ENCODE results near the gene CACNA2D4.

Gene CACNA2D4

DNA sequence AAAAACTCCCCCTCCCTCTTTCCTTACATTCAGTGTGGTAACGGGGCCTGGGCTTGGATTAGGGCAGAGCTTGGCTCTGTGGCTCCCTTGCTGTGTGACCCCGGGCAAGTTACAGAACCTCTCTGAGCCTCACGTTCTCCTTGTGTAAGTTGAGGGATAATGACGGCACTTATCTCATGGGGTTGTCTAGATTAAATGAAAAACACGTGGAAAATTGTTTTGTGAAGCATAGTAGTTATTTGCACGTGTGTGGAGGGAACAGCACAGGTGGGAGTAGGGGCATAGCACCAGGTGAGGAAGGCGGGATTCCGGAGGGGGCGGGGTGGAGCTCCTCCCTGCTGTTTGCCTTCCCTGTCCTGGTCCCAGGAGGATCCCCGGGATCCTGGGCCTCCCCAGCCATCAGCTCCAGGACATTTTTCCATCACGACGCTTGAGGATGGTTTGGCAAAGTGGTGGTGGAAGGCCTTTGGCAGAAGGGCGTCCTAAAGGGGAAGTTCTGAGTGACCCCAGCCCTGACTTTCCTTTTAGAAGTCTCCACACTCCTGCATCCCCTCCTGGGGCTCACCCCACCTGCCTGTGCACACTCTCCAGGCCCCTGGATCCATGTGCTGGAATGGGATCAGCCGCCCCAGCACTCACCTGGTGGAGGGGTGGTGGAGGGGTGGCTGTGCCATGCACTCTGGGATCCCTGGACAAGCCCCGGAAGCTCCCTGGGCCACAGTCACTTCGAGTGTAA is 75.4 kb downstream of the CACNA2D4 start:
- H3K79me2 ChIP-seq: no peaks in the 10 kb centered on the region
- no peak overlapping the region for H3K4me2 ChIP-seq (ENCODE audit: low read length)
- no peaks in the 10 kb centered on the region for H3K9me3 ChIP-seq (ENCODE audit: control insufficient read depth, low read length)
- H2AFZ ChIP-seq: no peak overlapping the region
- H3K4me3 ChIP-seq (ENCODE audit: low read depth, low read length): no peak overlapping the region
- no peaks in the 10 kb centered on the region for H3K4me1 ChIP-seq
- no peaks in the 10 kb centered on the region for H3K27me3 ChIP-seq (ENCODE audit: control insufficient read depth, insufficient read depth, low read length)
- no peak overlapping the region for H3K9ac ChIP-seq
- TF ChIP-seq, protein P1, sequence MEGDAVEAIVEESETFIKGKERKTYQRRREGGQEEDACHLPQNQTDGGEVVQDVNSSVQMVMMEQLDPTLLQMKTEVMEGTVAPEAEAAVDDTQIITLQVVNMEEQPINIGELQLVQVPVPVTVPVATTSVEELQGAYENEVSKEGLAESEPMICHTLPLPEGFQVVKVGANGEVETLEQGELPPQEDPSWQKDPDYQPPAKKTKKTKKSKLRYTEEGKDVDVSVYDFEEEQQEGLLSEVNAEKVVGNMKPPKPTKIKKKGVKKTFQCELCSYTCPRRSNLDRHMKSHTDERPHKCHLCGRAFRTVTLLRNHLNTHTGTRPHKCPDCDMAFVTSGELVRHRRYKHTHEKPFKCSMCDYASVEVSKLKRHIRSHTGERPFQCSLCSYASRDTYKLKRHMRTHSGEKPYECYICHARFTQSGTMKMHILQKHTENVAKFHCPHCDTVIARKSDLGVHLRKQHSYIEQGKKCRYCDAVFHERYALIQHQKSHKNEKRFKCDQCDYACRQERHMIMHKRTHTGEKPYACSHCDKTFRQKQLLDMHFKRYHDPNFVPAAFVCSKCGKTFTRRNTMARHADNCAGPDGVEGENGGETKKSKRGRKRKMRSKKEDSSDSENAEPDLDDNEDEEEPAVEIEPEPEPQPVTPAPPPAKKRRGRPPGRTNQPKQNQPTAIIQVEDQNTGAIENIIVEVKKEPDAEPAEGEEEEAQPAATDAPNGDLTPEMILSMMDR (IDR thresholded peaks at IDR 0.05): no peak
- no peaks in the 10 kb centered on the region for H3K36me3 ChIP-seq (ENCODE audit: control insufficient read depth, insufficient read depth, low read length)
- H3K27ac ChIP-seq: no peak overlapping the region

DNA sequence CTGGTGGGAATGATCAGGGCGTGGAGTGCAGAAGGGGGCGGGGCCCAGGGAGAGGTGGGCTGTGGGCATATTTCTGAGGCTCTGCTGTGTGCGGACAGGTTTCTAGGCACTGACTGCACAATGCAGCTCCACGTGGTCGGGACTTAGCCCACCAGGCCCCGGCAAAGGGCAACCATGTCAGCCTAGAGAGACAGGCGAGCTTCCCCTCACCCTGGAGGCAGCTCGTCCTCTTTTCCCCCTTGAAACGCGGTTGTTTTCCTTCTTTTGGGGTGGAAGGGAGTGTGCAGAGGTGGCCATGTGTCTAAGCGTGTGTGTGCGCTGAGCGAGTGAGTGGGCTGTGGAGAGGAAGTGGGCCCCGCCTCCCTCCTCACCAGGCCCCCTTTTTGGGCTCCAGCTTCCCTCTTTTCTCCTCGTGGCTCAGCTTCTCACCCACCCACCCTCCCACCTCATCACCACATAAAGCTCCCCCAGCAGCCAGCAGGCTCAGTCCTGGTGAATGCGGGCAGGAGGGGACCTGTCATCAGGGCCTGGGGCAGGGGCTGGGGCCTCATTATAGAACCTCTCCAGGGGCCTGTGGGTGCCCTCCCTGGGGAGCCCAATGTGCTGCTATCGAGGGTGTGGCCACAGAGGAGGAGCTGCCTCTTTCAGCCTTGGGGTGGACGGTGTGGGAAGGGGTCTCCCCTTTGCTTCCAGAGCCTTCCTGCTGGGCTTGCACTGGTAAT is 76.1 kb downstream of the CACNA2D4 start:
- no peaks in the 10 kb centered on the region for H3K79me2 ChIP-seq
- peaks cover under 1% of the 10 kb centered on the region for H3K4me1 ChIP-seq
- no peak overlapping the region for H3K4me2 ChIP-seq (ENCODE audit: low read length)
- H3K27ac ChIP-seq: no peak overlapping the region
- H3K4me3 ChIP-seq (ENCODE audit: low read depth, low read length): no peak overlapping the region
- H3K9ac ChIP-seq: no peak overlapping the region
- H3K36me3 ChIP-seq (ENCODE audit: control insufficient read depth, insufficient read depth, low read length): no peaks in the 10 kb centered on the region
- no peak overlapping the region for H2AFZ ChIP-seq
- no peaks in the 10 kb centered on the region for H3K9me3 ChIP-seq (ENCODE audit: control insufficient read depth, low read length)
- H3K27me3 ChIP-seq (ENCODE audit: control insufficient read depth, insufficient read depth, low read length): no peaks in the 10 kb centered on the region
- TF ChIP-seq, protein P1 (IDR thresholded peaks at IDR 0.05): no peak

DNA sequence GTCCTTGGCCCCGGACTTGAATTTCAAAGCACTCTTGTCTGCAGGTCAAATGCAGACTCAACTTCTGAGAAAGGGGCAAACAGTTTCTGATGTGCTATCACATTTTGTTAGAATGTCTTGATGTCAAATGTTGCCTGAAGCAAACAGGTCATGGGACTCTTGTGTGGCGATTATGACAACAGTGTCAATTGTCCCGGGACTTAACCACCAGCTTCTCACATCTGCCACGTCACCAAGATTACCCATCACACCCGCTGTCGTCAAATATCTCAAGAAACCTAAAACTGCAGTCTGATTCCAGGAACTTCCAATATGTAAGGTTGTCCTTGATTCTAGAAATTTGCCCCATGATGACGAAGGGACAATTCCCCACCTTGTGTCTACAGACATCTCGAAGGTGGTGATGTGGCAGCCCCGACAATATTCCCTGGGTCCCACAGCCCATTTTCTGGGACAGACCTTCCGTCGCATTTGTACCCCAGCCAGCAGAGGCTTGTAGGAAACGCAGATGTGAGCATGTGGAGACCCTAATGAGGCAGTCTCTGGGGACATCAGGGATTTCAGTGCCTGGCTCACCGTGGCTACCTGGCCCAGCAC is 76.8 kb downstream of the CACNA2D4 start:
- H2AFZ ChIP-seq: no peak overlapping the region
- H3K4me1 ChIP-seq: peaks cover 7% of the 10 kb centered on the region
- no peak overlapping the region for H3K27ac ChIP-seq
- no peaks in the 10 kb centered on the region for H3K79me2 ChIP-seq
- no peak overlapping the region for H3K4me3 ChIP-seq (ENCODE audit: low read depth, low read length)
- H3K9me3 ChIP-seq (ENCODE audit: control insufficient read depth, low read length): no peaks in the 10 kb centered on the region
- no peak overlapping the region for H3K4me2 ChIP-seq (ENCODE audit: low read length)
- no peaks in the 10 kb centered on the region for H3K27me3 ChIP-seq (ENCODE audit: control insufficient read depth, insufficient read depth, low read length)
- H3K9ac ChIP-seq: no peak overlapping the region
- no peaks in the 10 kb centered on the region for H3K36me3 ChIP-seq (ENCODE audit: control insufficient read depth, insufficient read depth, low read length)
- TF ChIP-seq, protein P1 (IDR thresholded peaks at IDR 0.05): no peak

DNA sequence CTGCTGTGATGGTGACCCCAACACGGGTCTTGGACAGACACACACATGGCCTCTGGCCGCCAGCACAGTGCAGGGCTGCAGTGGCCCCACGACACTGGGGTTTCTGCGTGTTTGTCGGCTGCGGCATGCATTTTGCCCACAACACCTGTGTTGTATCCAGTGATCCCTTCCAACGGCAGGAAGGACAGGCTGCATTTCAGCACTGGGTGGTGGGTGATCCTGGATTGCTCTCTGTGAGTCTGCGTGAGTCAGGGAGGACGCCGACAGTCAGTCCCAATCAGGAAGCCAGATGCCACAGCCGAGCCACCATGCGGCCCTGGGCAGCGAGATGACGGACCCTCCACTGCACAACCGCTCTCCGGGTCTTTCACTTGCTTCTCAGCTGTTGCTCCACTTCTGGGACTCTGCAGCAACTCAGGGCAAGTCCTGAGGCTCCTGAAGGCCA is 77.4 kb downstream of the CACNA2D4 start:
- Histone ChIP-seq H3K79me2 (no peaks in the 10 kb centered on the region), H3K9me3 (ENCODE audit: control insufficient read depth, low read length) (no peaks in the 10 kb centered on the region), H2AFZ (no peak overlapping the region), H3K4me3 (ENCODE audit: low read depth, low read length) (no peak overlapping the region), H3K27ac (no peak overlapping the region), H3K9ac (no peak overlapping the region), H3K27me3 (ENCODE audit: control insufficient read depth, insufficient read depth, low read length) (no peaks in the 10 kb centered on the region), H3K4me1 (peaks cover 14% of the 10 kb centered on the region), H3K36me3 (ENCODE audit: control insufficient read depth, insufficient read depth, low read length) (no peaks in the 10 kb centered on the region), H3K4me2 (ENCODE audit: low read length) (no peak overlapping the region)
- TF ChIP-seq, protein P1 (IDR thresholded peaks at IDR 0.05): no peak
